Erythroblast (primary cell): ENCODE results near the gene FILIP1.
"Not testable (repeated sequence)": the region's sequence is repeated elsewhere in the genome, so short reads cannot be mapped to it uniquely, and the experiment has no call there.

Experiments used
- GATA1 ChIP-seq: IDR thresholded peaks from 2 replicates; pipeline ENCODE4 v1.6.1; 2011; ENCODE audit warnings: low read depth, mild to moderate bottlenecking, control low read depth, low read length, moderate library complexity
- POLR2A ChIP-seq: IDR thresholded peaks from 2 replicates; pipeline ENCODE4 v1.6.1; 2011; ENCODE audit warnings: mild to moderate bottlenecking, low read length

- TF ChIP-seq POLR2A, GATA1: not testable (repeated sequence)
These were observed 51.7 kb downstream of the FILIP1 start for GRCh38 chr6:75441883-75442282.
